Stimulated activated CD4-positive, alpha-beta T cell treated with anti-CD3 and anti-CD28 coated beads, TNF-alpha, amount 100 ng/mL, for 48 hours (primary cell): ENCODE results near the gene GALNT6.

Experiments used
- DNase-seq, 3 donors: peaks; one replicate each; pipeline ENCODE4 v3.0.0-alpha.2; 2020; ENCODE audit warnings: low read depth in 3 of 3

GALNT6 gene

GRCh38 chr12:51391283-51392123 is at the start of gene GALNT6:
Gene GALNT6, minus strand, starts transcription at chr12:51391406. Its CDS starts 11,625 bp downstream, at chr12:51379781.
- DNase-seq: peak; percentile 39 to 62 (median 45)

- DNase-seq: no peak
These were observed 48.1 kb upstream of the GALNT6 start for GRCh38 chr12:51439330-51439729.

- DNase-seq: no peak
These were observed 46.2 kb upstream of the GALNT6 start for GRCh38 chr12:51437431-51437830.

GRCh38 chr12:51434305-51434704 is 43.1 kb upstream of the GALNT6 start:
- no peak for DNase-seq

- no peak for DNase-seq
These were observed 41.7 kb upstream of the GALNT6 start for GRCh38 chr12:51432921-51433320.

GRCh38 chr12:51430196-51430895 is 39.1 kb upstream of the GALNT6 start:
- no peak for DNase-seq

GRCh38 chr12:51429700-51430099 is 38.5 kb upstream of the GALNT6 start:
- no peak for DNase-seq

GRCh38 chr12:51428256-51428655 is 37.0 kb upstream of the GALNT6 start:
- no peak for DNase-seq

GRCh38 chr12:51424662-51425539 is 33.7 kb upstream of the GALNT6 start, which contains the start of gene SLC4A8:
Gene SLC4A8, plus strand, starts transcription at chr12:51424831. Its CDS starts 157 bp downstream, at chr12:51424988.
- peak; percentile 65 to 81 (median 66) for DNase-seq

GRCh38 chr12:51424094-51424661 is 33.0 kb upstream of the GALNT6 start:
- no peak for DNase-seq

- DNase-seq: peak in 2 of 3 donors; percentile 10 to 18
These were observed 30.2 kb upstream of the GALNT6 start for GRCh38 chr12:51421266-51421884.

GRCh38 chr12:51419425-51420193 is 28.4 kb upstream of the GALNT6 start:
- DNase-seq: no peak

GRCh38 chr12:51417826-51418225 is 26.6 kb upstream of the GALNT6 start:
- no peak for DNase-seq

- DNase-seq: no peak
These were observed 24.7 kb upstream of the GALNT6 start for GRCh38 chr12:51415931-51416330.

- DNase-seq: no peak
These were observed 22.6 kb upstream of the GALNT6 start for GRCh38 chr12:51413791-51414190.

GRCh38 chr12:51413149-51413548 is 21.9 kb upstream of the GALNT6 start:
- no peak for DNase-seq

GRCh38 chr12:51409846-51410245 is 18.6 kb upstream of the GALNT6 start:
- no peak for DNase-seq

- DNase-seq: no peak
These were observed 16.4 kb upstream of the GALNT6 start for GRCh38 chr12:51407604-51408003.

- no peak for DNase-seq
These were observed 15.7 kb upstream of the GALNT6 start for GRCh38 chr12:51406859-51407258.

GRCh38 chr12:51406290-51406689 is 15.1 kb upstream of the GALNT6 start:
- DNase-seq: no peak
